Skeletal muscle tissue (tissue), 4 donors: ENCODE data around the gene TMEM9. TPM values are rescaled to one million over a fixed set of nuclear protein-coding genes. Genes with fewer than 3 reads are reported as not detected.
A peak's percentile ranks its signal among the peaks of the same experiment; 100 is the strongest.

Experiments used
- H3K27ac ChIP-seq: one replicate; pipeline ENCODE4 v1.7.0; 2013; ENCODE audit warnings: mild to moderate bottlenecking, low read depth, low read length, inconsistent platforms
- H3K27me3 ChIP-seq, 3 donors: one replicate each; pipeline ENCODE4 v1.7.0; 2013; ENCODE audit warnings: low read length in 3 of 3; ENCODE audit not compliant: control insufficient read depth in 3 of 3, insufficient read depth in 3 of 3
- H3K36me3 ChIP-seq, 3 donors: one replicate each; pipeline ENCODE4 v1.7.0; 2013; ENCODE audit warnings: low read length in 3 of 3; ENCODE audit not compliant: control insufficient read depth in 3 of 3, insufficient read depth in 3 of 3
- H3K4me1 ChIP-seq, 3 donors: one replicate each; pipeline ENCODE4 v1.7.0; 2013; ENCODE audit warnings: low read length in 3 of 3, mild to moderate bottlenecking in 3 of 3; ENCODE audit not compliant: control insufficient read depth in 3 of 3, insufficient read depth in 3 of 3
- H3K4me3 ChIP-seq, 3 donors: one replicate each; pipeline ENCODE4 v1.7.0; 2013; ENCODE audit warnings: low read length in 3 of 3
- H3K9ac ChIP-seq, 3 donors: one replicate each; pipeline ENCODE4 v1.7.0; 2013; ENCODE audit warnings: low read length in 3 of 3, mild to moderate bottlenecking in 3 of 3, moderate library complexity in 2 of 3, low read depth in 1 of 3
- H3K9me3 ChIP-seq, 3 donors: one replicate each; pipeline ENCODE4 v1.7.0; 2013; ENCODE audit warnings: low read length in 3 of 3; ENCODE audit not compliant: control insufficient read depth in 3 of 3
- total RNA-seq: library from RNA; depleted of rRNA; stranded (reverse); fragments of >200 nt; gene quantifications from one replicate; pipeline ENCODE4 v1.2.3, GENCODE V29; 2014
- donor health status: Osteomylitis.

Gene TMEM9
- total RNA-seq, 1 donor from 2014 or later, result 50.1 TPM

DNA sequence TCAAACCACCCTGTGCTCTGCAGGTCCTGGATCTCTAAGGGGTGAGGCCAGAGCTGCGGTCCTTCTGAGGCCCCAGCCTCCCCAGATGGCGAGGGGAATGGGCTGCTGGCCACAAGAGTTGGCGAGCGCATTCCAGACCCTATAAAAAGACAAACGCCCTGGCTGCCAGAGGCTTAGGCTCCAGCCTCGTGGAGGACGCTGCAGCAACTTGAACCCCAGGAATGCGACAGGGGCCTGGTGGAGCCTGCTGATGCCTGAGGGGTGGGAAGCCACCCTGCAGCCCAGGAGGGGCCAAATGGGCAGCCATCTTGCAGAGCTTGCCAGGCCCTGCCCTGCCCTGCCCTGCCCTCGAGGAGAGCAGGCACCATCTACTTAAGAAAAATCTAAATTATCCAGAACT lies 50.6 kb downstream of the TMEM9 start:
- no peaks in the 10 kb centered on the region for H3K27me3 ChIP-seq
- H3K9me3 ChIP-seq, result no peaks in the 10 kb centered on the region
- H3K27ac ChIP-seq, result peak overlapping the region; percentile 97
- H3K36me3 ChIP-seq, result peaks cover 5 to 29% (median 13%) of the 10 kb centered on the region in 3 donors
- no peak overlapping the region for H3K4me3 ChIP-seq
- H3K9ac ChIP-seq, result peak overlapping the region in 2 of 3 donors; percentile 60 to 92
- peaks cover 84 to 96% (median 94%) of the 10 kb centered on the region in 3 donors for H3K4me1 ChIP-seq

DNA sequence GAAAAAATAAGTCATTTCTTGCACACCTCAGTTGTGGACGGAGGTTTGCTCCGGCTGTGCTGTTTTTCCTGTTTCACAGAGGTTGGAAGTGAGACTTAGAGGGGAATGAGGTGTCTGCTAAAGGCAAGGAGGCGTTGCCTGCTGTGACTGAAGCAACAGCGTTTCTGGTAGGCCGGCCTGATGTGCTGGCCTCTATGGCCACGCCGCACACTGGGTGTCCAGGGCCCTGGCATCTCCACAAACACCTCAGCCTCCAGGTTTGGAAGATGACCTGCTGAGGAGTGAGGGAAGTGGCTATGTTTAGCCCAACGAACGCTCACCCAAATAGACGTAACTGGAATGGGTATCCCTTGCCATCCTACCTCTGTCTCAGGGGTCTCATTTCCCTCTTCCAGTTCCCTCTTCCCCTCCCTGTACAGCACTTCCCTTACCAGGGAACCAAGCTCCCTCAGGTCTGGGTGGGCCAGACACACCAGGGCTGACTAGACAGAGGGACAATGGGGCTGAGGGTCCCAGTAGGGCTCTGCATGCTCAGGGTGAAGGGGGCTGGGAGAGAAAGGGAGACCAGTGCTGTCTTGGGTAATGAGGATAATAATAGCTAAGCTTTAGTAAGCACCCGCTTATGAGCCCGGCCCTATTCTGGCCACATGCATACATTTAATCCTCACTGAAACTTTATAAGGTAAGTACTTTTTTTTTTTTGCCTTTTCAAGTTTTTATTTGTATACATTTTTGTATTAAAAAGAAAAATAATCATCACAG lies 53.9 kb downstream of the TMEM9 start:
- H3K27me3 ChIP-seq, result no peaks in the 10 kb centered on the region
- peak overlapping the region; percentile 25 to 68 (median 34) for H3K4me3 ChIP-seq
- H3K27ac ChIP-seq, result peak overlapping the region; percentile 97
- H3K4me1 ChIP-seq, result peaks cover 83 to 96% (median 93%) of the 10 kb centered on the region in 3 donors
- H3K9me3 ChIP-seq, result no peaks in the 10 kb centered on the region
- H3K36me3 ChIP-seq, result peaks cover 8 to 20% (median 11%) of the 10 kb centered on the region in 3 donors
- H3K9ac ChIP-seq, result peak overlapping the region; percentile 80 to 92 (median 85)

DNA sequence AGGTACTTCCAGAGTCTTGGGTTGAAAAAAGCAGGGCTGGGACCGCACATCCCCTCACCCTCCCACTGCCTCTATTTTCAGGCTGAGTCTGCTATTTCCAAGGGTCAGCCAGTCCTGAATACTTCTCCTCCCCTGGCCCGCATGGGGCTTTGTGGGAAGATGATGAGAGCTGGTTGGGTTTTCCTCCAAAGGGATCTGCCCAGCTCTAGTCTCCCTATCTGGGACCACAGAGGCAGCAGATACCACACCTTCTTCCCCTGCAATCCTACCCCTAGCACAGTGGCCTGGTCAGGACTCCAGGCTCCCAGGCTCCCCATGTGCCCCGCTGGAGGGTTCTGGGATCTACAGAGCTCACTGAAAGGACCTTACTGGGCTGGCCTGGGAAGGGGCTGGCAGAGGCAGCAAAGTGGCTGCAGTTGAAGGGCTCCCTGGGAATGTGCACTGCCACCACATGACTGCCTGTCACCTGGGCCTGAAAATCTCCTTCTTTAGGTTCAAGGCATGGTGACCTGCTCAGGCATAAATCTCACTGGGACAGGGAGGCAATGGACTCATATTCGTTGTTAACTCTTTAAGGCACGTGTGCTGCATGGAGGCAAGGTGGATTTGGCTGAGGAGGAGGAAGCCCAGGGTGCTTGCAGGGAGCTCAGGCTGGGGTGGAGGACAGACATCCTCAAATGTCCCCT lies 55.1 kb downstream of the TMEM9 start:
- peaks cover 8 to 15% (median 11%) of the 10 kb centered on the region in 3 donors for H3K36me3 ChIP-seq
- H3K9ac ChIP-seq, result peak overlapping the region; percentile 77 to 92 (median 80)
- no peaks in the 10 kb centered on the region for H3K9me3 ChIP-seq
- peaks cover 82 to 96% (median 92%) of the 10 kb centered on the region in 3 donors for H3K4me1 ChIP-seq
- H3K27ac ChIP-seq, result peak overlapping the region; percentile 97
- peak overlapping the region in 2 of 3 donors; percentile 7 to 56 for H3K4me3 ChIP-seq
- no peaks in the 10 kb centered on the region for H3K27me3 ChIP-seq

DNA sequence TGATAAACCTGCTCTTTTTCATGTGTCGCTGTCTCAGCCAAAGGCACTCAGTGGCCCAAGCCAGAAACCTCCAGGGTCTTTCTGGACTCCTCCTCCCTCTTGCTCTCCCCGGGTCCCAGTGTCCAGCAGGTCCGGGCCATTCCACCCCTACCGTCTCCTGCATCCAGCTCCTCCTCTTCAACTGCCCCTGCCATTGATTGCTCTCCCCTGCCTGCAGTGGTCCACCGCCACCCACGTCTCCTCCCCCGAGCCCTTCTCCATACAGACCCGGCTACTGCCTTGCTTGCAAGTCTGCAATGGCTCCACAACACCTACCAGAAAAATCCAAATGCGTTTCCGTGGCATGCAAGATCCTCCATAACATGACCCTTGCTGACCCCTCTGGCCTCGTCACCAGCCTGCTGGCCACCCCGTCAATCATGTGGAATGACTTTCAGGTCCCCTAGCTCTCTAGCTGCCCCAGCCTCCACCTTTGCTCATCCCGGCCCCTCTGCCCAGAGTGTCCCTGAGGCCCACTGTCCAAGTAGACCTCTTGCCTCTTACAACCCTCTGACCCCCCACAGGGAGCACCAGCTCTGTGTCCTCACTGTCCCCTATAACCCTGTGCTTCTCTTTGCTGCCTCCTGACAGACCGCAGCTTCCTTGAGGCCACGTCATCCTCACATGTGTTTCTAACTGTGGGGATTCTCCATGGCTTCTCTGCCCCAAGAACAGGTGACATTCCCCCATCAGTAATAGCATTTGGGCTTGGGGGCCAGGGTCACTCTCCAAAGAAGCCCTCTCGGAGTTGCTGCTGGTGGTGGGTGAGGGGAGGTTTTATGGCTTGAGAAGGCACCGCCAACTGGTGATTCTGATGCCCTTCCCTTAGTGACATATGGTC lies 57.1 kb downstream of the TMEM9 start:
- Histone ChIP-seq H3K27me3 (no peaks in the 10 kb centered on the region), H3K27ac (peak overlapping the region; percentile 97), H3K9me3 (no peaks in the 10 kb centered on the region), H3K9ac (peak overlapping the region; percentile 44 to 92 (median 80)), H3K36me3 (peaks cover 15 to 25% (median 19%) of the 10 kb centered on the region in 3 donors), H3K4me3 (peak overlapping the region; percentile 24 to 54 (median 42)), H3K4me1 (peaks cover 83 to 96% (median 94%) of the 10 kb centered on the region in 3 donors)

DNA sequence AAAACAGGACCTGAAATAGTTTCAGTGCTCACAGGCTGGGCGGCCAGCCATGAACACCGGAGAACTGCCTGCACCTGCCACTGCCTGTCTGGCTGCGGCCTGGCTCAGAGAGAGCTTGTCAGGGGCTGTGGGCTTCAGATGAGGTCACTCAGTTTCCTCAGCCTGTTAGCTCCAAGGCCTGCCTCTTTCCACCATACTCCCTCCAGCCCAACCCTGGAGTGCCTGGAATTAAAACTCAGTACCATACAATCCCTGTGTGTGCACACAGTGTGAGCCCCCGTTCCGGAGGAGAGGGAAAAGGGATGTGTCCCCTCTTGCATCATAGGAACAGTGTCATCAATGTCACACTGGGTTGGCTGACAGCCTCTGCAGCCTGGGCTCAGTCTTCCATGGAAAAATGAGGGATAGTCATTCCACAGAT lies 58.2 kb downstream of the TMEM9 start:
- Histone ChIP-seq H3K4me1 (peaks cover 84 to 96% (median 94%) of the 10 kb centered on the region in 3 donors), H3K9me3 (no peaks in the 10 kb centered on the region), H3K36me3 (peaks cover 20 to 29% (median 20%) of the 10 kb centered on the region in 3 donors), H3K9ac (peak overlapping the region; percentile 66 to 92 (median 80)), H3K27ac (peak overlapping the region; percentile 97), H3K4me3 (peak overlapping the region in 2 of 3 donors; percentile 3 to 41), H3K27me3 (no peaks in the 10 kb centered on the region)

DNA sequence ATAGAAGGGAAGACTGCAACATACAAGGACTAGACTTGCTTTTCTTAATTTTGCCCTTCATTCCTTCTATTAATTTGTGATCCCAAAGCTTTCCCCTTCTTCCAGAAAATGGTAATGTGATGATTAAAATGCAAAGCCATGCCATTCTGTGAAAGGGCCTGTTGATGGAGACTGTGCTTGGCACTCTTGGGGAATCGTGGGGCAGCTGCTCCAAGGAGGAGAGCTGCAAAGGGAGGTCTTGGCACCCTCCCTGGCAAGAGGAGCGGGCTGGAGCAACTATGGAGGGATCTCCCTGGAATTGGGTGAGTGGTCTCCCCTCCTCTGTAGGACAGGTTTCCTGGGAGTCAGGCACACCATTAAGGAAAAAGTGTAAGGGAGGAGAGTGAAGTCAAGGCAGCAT lies 58.7 kb downstream of the TMEM9 start:
- Histone ChIP-seq H3K27me3 (no peaks in the 10 kb centered on the region), H3K27ac (peak overlapping the region; percentile 97), H3K9me3 (no peaks in the 10 kb centered on the region), H3K4me1 (peaks cover 86 to 98% (median 94%) of the 10 kb centered on the region in 3 donors), H3K4me3 (peak overlapping the region in 2 of 3 donors; percentile 16 to 64), H3K36me3 (peaks cover 20 to 29% (median 21%) of the 10 kb centered on the region in 3 donors), H3K9ac (peak overlapping the region; percentile 52 to 92 (median 67))

DNA sequence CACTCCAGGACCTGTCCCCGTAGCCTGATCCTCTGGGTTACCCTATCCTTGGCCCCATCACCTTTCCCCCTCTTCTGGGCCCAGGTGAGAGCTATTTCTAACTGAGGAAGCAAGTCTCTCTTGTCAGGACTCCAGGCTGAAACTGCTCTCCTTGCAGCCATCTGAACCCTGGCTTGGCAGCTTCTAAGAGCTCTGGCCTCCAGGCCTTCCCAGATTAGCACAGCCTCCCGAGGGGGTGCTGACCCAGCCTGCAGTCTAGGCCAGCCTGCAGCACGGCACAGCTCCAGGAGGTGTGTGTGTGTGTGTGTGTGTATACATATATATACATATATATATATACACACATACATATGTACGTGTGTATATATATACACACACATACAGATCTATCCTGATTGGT lies 59.4 kb downstream of the TMEM9 start:
- Histone ChIP-seq H3K36me3 (peaks cover 20 to 36% (median 26%) of the 10 kb centered on the region in 3 donors), H3K27ac (peak overlapping the region; percentile 97), H3K27me3 (no peaks in the 10 kb centered on the region), H3K4me3 (peak overlapping the region in 2 of 3 donors; percentile 23 to 64), H3K9ac (peak overlapping the region; percentile 52 to 92 (median 67)), H3K9me3 (no peaks in the 10 kb centered on the region), H3K4me1 (peaks cover 87 to 98% (median 95%) of the 10 kb centered on the region in 3 donors)

DNA sequence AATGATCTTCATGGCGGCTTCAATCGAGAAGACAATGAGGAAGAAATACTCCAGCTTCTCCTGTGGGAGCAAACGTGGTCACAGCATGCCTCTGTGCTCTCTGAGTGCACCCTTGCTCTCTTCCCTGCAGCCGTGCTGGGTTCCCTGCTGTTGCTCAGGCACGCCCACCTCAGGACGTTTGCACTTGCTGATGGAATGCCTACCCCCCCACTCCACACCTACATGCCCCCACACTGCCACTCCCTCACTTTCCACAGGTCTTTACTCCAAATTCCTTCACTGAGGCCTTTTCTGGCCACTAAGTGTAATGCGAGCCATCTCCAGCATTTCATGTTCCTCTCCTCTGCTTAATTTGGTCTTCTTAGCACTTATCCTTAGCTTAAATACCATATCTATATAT lies 60.3 kb downstream of the TMEM9 start:
- peaks cover 87 to 98% (median 95%) of the 10 kb centered on the region in 3 donors for H3K4me1 ChIP-seq
- peak overlapping the region; percentile 48 for H3K27ac ChIP-seq
- peak overlapping the region in 2 of 3 donors; percentile 45 to 67 for H3K9ac ChIP-seq
- H3K27me3 ChIP-seq, result no peaks in the 10 kb centered on the region
- H3K4me3 ChIP-seq, result peak overlapping the region in 1 of 3 donors; percentile 13
- peaks cover 26 to 45% (median 33%) of the 10 kb centered on the region in 3 donors for H3K36me3 ChIP-seq
- H3K9me3 ChIP-seq, result no peaks in the 10 kb centered on the region

DNA sequence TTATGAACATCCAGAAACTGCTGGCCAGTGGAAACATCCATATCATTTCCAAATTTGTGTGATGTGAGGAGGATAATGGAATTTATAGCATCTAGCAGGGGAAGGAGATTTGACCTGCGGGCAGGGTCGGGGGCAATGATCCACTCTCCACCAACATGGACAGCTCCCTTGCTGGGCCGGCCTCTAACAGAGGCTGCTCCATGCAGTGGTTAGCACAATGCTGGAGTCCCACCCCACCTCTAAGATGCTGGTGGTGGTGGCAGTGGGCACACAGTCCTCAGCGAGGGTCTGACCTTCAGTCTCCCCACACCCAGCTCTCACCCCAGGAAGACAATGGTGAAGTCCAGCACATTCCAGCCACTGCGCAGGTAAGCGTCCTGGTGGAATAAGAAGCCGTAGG lies 60.7 kb downstream of the TMEM9 start:
- Histone ChIP-seq H3K9me3 (no peaks in the 10 kb centered on the region), H3K4me1 (peaks cover 86 to 98% (median 94%) of the 10 kb centered on the region in 3 donors), H3K27me3 (no peaks in the 10 kb centered on the region), H3K9ac (peak overlapping the region; percentile 34 to 45 (median 45)), H3K27ac (peak overlapping the region; percentile 48), H3K4me3 (peak overlapping the region in 1 of 3 donors; percentile 13), H3K36me3 (peaks cover 29 to 48% (median 37%) of the 10 kb centered on the region in 3 donors)
